OCI-LY1 (cell line): Measurements from ENCODE around the gene TWF1.

Experiments used
- EZH2 ChIP-seq: fragments of 200-600 bp; sonication (generic), shearing (Covaris generic); IDR thresholded peaks from 2 replicates; pipeline ENCODE4 v1.8.0; 2017; ENCODE audit warnings: borderline replicate concordance, mixed run types, mild to moderate bottlenecking, antibody characterized with exemption, low read length, moderate library complexity, mixed read lengths
- TF ChIP-seq, protein P1 (sequence below): fragments of 200-600 bp; sonication (generic), shearing (Covaris generic); IDR thresholded peaks from 2 replicates; pipeline ENCODE4 v1.5.1; 2017; ENCODE audit warnings: mild to moderate bottlenecking, antibody characterized with exemption, low read length, moderate library complexity, mixed read lengths

- TF ChIP-seq, protein P1, sequence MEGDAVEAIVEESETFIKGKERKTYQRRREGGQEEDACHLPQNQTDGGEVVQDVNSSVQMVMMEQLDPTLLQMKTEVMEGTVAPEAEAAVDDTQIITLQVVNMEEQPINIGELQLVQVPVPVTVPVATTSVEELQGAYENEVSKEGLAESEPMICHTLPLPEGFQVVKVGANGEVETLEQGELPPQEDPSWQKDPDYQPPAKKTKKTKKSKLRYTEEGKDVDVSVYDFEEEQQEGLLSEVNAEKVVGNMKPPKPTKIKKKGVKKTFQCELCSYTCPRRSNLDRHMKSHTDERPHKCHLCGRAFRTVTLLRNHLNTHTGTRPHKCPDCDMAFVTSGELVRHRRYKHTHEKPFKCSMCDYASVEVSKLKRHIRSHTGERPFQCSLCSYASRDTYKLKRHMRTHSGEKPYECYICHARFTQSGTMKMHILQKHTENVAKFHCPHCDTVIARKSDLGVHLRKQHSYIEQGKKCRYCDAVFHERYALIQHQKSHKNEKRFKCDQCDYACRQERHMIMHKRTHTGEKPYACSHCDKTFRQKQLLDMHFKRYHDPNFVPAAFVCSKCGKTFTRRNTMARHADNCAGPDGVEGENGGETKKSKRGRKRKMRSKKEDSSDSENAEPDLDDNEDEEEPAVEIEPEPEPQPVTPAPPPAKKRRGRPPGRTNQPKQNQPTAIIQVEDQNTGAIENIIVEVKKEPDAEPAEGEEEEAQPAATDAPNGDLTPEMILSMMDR = no peak
- no peak for TF ChIP-seq EZH2
Observed at GRCh38 chr12:43763769-43764168, 42.3 kb downstream of the TWF1 start.
